NCI-H510A treated with DMSO at 0.1 percent for 48 hours (cell line): ENCODE data around the gene ZNF407.

Source experiments
- DNase-seq: peaks from one replicate; lab custom pipeline; 2025; lab: John Stamatoyannopoulos, UW

Gene ZNF407

DNA sequence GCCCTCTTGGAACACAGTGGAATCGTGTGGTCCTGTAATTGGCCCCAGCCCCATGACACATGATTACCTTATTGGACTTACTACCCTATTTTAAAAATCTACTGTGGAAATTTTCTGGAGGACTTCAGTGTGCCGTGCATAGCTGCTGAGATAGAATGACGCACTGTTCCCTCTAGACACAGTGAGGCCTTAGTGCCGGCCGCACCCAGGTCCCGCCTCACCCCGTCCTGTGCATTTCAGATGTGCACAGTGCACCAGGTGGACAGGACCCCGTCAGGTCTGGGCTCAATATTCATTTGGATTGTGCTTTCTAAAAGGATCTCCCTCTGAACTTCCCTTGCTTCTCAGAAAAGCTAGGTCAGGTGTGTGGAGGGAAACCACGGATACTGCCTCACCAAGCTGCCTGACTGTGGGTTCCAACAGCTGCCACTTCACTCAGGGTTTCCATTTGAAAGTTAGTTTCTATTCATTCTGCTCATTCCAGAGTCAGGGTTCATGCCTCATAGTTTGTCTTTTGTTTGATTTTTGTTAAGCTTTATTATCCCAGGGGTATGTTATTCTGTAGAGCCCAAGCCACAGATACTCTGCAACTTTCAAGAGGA lies 455.5 kb downstream of the ZNF407 start:
- DNase-seq, result no peak

- DNase-seq, result no peak
Measured at GRCh38 chr18:75054046-75054445, 456.4 kb downstream of the ZNF407 start.

DNA sequence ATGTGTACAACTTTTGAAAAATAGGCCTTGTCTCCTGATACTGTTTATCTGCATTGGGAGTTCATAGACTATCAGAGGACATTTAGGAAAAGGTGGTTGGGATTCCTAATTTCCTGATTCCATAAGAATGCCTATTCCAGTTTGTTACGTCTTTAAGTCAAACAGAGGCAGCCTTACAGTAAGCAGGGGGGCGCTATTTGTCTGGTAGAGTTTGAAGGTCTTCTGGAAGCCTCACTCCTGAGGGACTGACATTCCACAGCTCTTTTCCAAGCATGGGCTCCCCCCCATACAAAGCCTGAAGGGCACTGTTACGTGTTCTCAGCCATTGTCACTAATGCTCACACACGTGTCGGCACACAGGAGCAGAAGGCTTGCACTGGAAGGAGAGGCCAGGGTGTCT lies 456.9 kb downstream of the ZNF407 start:
- no peak for DNase-seq

DNA sequence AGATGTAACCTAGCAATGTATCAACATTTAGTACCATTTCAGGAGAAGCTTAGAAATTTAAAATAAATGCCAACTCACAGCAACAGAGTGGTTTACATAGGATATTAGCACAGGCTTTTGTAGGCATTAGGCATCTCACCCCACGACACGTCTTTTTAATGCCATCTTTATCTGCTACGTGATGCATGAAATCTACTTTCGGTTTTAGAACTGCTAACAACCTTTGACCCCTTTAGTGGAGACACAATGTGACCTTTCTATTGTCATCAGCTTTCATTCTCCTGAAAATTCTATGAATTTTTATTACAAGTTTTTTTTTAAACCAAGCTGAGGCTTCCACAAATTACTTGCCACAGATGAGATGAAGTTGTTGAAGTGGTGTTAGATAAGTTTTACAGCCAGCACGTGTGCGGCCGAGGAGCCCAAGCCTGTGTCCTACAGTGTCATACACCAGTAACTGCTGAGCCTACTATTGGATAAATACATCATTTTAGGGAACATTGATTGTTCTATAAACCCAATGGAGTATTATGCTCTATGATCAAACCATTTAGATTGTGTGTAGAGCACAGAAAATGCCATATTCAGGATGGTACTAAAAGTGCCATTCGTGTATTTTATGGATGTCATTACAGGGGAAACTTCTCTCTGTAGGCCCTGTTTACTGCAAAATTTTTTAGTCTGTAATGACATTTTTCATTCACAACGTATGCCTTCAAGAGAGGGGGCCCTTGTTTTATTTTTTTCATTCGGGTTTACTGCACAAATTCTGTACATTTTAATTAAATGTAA lies 459.7 kb downstream of the ZNF407 start:
- no peak for DNase-seq

DNA sequence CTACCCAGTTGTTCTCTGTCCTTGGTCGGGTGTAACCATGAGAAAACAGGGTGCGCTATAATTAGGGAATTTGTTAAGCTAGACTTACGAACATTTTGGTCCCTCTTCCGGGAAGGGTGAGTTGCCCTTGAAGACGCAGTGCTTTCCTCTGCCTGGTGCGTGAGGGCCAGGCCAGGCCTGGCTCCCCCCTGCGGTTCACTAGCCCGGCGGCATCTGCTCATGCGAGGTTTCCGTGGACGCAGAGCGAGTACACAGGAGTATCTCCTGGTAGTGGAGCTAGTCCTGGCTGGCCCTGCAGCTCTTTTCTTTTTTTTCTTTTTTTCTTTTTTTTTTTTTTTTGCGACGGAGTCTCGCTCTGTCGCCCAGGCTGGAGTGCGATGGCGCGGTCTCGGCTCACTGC lies 462.5 kb downstream of the ZNF407 start:
- DNase-seq, result no peak

DNA sequence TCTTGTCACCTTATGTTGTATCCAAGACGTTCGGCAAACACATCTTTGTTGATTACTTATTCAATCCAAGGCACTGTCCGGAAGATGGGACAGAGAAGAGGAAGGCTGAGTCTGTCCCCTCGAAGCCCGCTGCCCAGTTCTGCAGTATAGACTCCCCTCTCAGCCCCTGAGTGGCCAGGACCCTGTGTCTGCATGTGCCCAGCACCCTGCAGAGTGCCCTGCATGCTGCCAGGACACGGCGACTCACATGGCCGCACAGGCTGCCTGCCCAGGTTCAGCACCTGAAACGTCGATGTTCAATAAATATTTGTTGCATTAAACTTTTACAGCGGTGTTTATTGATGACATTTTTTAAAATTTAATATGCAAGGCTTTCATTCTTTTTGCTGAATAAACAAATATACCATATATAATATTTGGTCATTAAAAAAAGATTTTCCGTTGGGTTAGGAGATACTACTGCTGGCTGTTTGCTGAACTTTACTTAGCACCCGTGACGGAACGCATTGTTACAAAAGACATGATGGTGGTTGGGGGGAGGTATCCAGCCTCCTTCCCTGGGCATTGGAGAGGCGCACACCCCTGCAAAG lies 464.7 kb downstream of the ZNF407 start:
- no peak for DNase-seq

DNA sequence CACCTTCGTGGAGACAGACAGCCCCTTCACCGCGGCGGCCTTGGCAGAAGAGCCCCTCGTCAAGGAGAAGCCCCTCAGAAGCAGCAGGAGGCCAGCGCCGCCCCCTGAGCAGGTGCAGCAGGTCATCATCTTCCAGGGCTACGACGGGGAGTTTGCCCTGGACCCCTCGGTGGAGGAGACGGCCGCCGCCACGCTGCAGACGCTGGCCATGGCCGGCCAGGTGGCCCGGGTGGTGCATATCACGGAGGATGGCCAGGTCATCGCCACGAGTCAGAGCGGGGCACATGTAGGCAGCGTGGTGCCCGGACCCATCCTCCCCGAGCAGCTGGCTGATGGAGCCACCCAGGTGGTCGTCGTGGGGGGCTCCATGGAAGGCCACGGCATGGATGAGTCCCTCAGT lies 465.5 kb downstream of the ZNF407 start:
- DNase-seq, result no peak

- no peak for DNase-seq
Measured at GRCh38 chr18:75063615-75064512, 466.2 kb downstream of the ZNF407 start.

- no peak for DNase-seq
Measured at GRCh38 chr18:75064513-75064905, 466.8 kb downstream of the ZNF407 start.

- DNase-seq, result no peak
Measured at GRCh38 chr18:75065251-75066000, 467.8 kb downstream of the ZNF407 start.

GRCh38 chr18:75066021-75066880 lies 468.6 kb downstream of the ZNF407 start:
- DNase-seq, result no peak

GRCh38 chr18:75066936-75067335 lies 469.3 kb downstream of the ZNF407 start:
- no peak for DNase-seq

- DNase-seq, result no peak
Measured at GRCh38 chr18:75067996-75068645, 470.5 kb downstream of the ZNF407 start.

- no peak for DNase-seq
Measured at GRCh38 chr18:75068682-75069435, 471.2 kb downstream of the ZNF407 start.

DNA sequence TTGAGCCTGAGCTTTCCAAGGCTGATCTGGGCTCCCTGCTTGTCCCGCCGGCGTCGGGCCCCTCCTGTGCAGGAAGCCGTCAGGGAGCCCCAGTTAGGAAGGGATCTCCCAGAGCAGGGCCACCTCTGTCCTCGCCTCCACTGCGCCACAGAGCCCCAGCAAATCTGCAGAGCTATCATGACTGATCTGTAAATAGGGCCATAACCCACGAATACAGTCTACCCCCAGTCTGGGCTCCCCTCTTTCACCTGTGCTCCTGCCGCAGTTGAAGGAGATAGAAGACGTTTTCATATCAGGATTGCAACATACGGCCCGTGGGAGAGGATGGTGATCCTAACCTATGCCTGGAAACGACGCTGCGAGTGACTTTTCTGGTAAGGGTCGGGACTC lies 472.6 kb downstream of the ZNF407 start:
- DNase-seq, result no peak

DNA sequence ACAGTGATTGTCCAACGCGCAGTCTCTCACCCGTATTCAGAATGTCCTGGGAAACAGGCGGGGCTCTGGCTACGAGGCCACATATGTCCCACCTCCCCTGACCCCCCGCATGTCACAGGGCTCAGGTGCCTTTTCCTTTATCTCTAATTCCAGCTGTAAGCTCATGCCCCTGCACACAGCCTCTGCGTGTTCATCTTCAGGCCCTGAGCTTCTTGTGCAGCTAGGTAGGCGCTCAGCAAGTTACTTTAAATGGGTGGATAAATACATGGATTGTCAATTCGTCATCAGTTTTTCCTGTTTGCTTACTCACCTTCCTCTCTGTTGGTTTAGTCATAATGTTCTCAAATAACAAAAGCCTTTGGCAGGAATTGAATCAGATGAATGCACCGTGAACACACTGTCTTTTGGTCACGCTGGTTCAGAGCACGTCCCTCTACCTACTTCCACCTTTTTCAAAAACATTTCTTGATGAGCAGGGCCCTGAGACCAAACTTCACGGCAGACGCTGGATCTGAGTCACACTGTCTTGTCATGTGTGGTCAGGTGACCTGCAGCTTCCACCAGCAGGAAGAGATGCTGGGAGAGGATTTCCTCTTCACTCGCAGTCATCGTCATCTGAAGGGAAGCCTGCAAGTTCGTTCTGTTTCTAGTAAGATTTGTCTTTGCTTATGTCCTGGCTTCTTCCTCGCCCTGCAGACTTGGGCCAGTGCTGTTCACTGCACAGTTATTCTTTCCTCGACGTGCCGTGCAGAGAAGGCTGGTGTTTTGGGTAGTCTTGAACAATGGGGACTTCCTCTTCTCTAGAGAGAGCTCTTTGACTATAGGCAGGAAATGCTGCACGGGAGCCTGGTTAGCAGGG lies 473.2 kb downstream of the ZNF407 start:
- peak; percentile 95 for DNase-seq

- DNase-seq, result no peak
Measured at GRCh38 chr18:75071484-75071785, 473.8 kb downstream of the ZNF407 start.

- DNase-seq, result no peak
Measured at GRCh38 chr18:75071866-75072671, 474.4 kb downstream of the ZNF407 start.
